GM12865 (cell line): ENCODE results near the gene IFNL2.
"Not testable (repeated sequence)": the region's sequence is repeated elsewhere in the genome, so short reads cannot be mapped to it uniquely, and the experiment has no call there.

Source experiments
- DNase-seq: peaks from one replicate; pipeline ENCODE4 v3.0.0; 2010; ENCODE audit warnings: low read depth
- H3K4me3 ChIP-seq: 2 replicates; pipeline ENCODE4 v1.5.1; 2011; ENCODE audit warnings: mild to moderate bottlenecking, low read depth, low read length, control low read depth
- CTCF ChIP-seq: IDR thresholded peaks from 2 replicates; pipeline ENCODE4 v1.5.1; 2011; ENCODE audit warnings: low read length, control low read depth, low read depth, inconsistent platforms; ENCODE audit not compliant: insufficient read depth; ENCODE audit errors: missing control alignments

The IFNL2 gene

DNA sequence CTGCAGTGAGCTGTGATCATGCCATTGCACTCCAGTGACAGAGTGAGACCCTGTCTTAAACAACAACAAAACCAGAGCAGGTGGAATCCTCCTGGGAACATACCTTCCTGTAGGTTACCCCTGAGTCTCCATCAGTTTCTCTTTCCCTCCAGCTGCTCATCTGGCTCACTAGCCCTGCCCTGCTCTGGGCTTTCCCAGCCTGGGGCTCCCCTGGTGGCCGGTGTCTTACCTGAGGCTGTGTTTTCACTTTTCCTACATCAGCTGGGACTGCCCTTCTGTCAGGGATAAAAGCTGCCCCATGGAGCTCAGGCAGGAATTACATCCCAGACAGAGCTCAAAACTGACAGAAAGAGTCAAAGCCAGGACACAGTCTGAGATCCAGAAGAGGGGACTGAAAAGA lies at the start of gene IFNL2:
Gene IFNL2, plus strand, starts transcription at position 312 of the 400 bp plus-strand sequence. CDS start 173 bp downstream, outside the sequence.
- not testable (repeated sequence) for DNase-seq, H3K4me3 ChIP-seq

DNA sequence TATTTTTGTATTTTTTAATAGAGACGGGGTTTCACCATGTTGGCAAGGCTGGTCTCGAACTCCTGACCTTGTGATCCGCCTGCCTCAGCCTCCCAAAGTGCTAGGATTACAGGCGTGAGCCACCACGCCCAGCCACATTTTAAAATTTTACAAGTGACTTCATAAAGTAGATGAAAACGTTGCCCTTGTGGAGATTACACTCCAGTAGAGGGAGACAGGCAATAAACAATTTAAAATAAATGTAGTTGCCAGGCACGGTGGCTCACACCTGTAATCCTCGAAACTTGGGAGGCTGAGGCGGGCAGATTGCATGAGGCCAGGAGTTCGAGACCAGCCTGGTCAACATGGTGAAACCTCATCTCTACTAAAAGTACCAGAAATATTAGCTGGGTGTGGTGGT lies 49.1 kb upstream of the IFNL2 start:
- DNase-seq = not testable (repeated sequence)

DNA sequence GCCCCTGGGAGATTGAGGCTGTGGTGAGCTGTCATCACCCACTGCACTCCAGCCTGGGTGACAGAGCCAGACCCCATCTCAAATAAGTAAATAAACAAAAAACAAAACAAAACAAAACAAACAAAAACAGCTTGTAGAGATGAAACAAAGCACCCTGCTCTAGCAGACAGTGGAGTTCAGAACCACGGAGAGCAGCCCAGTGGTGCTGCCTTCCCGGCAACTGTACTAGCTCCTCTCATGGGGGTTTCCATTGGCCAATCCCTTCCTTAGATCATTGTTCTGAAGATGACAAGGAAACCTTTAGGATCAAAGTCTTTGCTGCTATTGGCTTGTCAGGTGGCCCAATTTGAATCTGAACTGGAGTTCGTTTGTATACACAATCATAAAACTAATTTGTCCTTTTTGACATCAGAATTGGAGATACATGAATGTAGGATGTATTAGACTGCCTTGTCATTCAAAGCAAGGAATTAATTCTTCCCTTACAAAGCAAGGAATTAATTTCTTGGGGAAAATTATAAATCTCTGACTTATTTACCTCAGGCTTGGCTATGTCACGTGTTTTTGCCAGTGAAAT lies 44.4 kb upstream of the IFNL2 start:
- H3K4me3 ChIP-seq = no peak overlapping the region
- no peak for DNase-seq
- TF ChIP-seq CTCF = no peak

More for the DNA sequence above, 49.1 kb upstream of the IFNL2 start:
- H3K4me3 ChIP-seq = not testable (repeated sequence)

GRCh38 chr19:39224910-39225309 lies 43.3 kb upstream of the IFNL2 start:
- no peak for TF ChIP-seq CTCF
- no peak overlapping the region for H3K4me3 ChIP-seq
- DNase-seq = no peak

- no peak for TF ChIP-seq CTCF
These were observed 38.0 kb upstream of the IFNL2 start for GRCh38 chr19:39230096-39230764.

GRCh38 chr19:39232708-39233107 lies 35.5 kb upstream of the IFNL2 start:
- DNase-seq = no peak
- TF ChIP-seq CTCF = no peak
- H3K4me3 ChIP-seq = no peak overlapping the region

More at GRCh38 chr19:39230096-39230764, 38.0 kb upstream of the IFNL2 start:
- DNase-seq = no peak
- H3K4me3 ChIP-seq = no peak overlapping the region

- TF ChIP-seq CTCF = no peak
- no peak overlapping the region for H3K4me3 ChIP-seq
These were observed 31.7 kb upstream of the IFNL2 start for GRCh38 chr19:39236527-39236926.

More at GRCh38 chr19:39236527-39236926, 31.7 kb upstream of the IFNL2 start:
- no peak for DNase-seq
